ENCODE measurements around the gene MAGED4B. TPM values are rescaled to one million over a fixed set of nuclear protein-coding genes. Genes with fewer than 3 reads are reported as not detected.
"Not testable (repeated sequence)": the region's sequence is repeated elsewhere in the genome, so short reads cannot be mapped to it uniquely, and the experiment has no call there.

MAGED4B gene, protein sequence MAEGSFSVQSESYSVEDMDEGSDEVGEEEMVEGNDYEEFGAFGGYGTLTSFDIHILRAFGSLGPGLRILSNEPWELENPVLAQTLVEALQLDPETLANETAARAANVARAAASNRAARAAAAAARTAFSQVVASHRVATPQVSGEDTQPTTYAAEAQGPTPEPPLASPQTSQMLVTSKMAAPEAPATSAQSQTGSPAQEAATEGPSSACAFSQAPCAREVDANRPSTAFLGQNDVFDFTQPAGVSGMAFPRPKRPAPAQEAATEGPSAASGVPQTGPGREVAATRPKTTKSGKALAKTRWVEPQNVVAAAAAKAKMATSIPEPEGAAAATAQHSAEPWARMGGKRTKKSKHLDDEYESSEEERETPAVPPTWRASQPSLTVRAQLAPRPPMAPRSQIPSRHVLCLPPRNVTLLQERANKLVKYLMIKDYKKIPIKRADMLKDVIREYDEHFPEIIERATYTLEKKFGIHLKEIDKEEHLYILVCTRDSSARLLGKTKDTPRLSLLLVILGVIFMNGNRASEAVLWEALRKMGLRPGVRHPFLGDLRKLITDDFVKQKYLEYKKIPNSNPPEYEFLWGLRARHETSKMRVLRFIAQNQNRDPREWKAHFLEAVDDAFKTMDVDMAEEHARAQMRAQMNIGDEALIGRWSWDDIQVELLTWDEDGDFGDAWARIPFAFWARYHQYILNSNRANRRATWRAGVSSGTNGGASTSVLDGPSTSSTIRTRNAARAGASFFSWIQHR
- 10 to 100 TPM in 1 of 4 donors, 1 to 10 TPM in 1, under 1 TPM in 1, not detected in 1; 0.32 to 10.1 (median 1.7) TPM for total RNA-seq

DNA sequence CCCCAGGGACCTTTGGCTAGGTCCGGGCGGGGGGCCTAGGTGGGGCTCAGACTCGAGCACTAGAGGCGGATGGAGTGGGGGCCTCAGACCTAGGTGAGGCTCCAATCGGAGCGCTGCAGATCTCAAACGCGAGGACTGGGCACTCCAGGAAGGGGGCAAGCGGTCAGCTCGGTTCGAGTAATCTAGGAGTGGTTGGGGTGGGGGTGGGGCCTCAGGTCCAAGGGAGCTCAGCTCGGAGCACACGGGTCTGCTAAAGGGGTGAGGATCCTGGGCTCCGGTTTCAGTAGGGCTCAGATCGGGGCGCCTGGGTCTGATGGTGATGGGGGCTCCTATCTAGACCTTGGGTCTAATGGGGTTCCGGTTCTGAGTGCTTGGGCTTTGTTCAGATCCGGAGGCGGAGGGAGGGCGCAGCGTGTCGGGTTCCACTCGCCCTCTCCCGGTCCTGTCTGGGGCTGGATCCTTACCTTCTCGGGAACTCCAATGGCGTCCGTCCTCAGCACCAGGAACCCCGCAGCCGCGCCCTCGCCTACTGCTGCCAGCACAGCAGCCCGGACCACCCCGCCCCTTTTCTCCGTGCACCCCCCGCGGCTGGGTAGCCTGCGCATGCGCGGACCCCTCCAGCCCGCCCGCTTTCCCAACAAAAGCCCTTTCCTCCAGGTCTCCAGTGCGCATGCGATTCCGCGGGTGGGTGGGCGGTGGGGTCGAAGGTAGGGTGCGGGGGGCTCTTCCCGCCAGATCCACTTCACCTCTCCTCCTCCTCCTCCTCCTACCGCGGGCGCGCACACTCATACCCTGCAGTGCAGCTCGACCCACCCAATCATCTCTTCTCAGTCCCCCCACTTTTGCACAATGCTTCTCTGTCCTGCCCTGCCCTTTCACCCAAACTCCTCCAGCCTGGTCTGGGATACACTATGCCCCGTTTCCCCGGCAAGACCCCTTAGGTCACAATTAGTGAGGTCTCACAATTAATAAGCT is at the start of gene MAGED4B:
Gene MAGED4B (minus strand): TSS at position 518 of the 975 bp plus-strand sequence. CDS start 1,011 bp downstream, outside the sequence.
- WGBS = no CpG with 5 or more reads among the region's 56 CpGs
- intact Hi-C loops (cut with DNase I); H3K9me3 ChIP-seq; H3K36me3 ChIP-seq; DNase-seq (ENCODE audit: extremely low spot score); H3K27me3 ChIP-seq; H3K27ac ChIP-seq (replicated peaks in 1 of 4); H3K4me3 ChIP-seq; H3K4me1 ChIP-seq: not testable (repeated sequence)

DNA sequence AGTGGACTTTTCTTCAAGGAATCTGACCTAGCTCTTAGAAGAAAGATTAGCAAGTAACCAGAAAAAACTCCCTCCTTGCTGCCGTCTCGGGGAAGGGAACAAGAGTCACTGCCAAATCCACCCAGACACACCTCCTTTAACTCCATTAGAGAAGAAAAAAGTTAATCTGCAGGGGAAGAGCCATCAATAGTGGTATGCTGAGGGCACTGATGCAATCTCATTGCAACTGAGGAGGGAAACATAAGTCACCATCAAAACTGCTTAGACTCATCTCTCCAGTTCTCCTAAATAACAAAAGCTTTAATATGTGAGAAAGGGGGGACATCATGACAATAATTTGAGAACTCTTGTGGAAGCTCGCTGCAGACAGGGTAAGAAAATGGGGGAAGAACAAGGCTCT is 49.3 kb upstream of the MAGED4B start:
- no peak for DNase-seq (ENCODE audit: extremely low spot score)
- TF ChIP-seq, protein P1, sequence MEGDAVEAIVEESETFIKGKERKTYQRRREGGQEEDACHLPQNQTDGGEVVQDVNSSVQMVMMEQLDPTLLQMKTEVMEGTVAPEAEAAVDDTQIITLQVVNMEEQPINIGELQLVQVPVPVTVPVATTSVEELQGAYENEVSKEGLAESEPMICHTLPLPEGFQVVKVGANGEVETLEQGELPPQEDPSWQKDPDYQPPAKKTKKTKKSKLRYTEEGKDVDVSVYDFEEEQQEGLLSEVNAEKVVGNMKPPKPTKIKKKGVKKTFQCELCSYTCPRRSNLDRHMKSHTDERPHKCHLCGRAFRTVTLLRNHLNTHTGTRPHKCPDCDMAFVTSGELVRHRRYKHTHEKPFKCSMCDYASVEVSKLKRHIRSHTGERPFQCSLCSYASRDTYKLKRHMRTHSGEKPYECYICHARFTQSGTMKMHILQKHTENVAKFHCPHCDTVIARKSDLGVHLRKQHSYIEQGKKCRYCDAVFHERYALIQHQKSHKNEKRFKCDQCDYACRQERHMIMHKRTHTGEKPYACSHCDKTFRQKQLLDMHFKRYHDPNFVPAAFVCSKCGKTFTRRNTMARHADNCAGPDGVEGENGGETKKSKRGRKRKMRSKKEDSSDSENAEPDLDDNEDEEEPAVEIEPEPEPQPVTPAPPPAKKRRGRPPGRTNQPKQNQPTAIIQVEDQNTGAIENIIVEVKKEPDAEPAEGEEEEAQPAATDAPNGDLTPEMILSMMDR (IDR thresholded peaks at IDR 0.05) = no peak
- no peak for TF ChIP-seq EP300 (IDR thresholded peaks at IDR 0.05)
- no peak for TF ChIP-seq POLR2A (IDR thresholded peaks at IDR 0.05; ENCODE audit: low read depth)
- TF ChIP-seq POLR2AphosphoS5 (IDR thresholded peaks at IDR 0.05) = no peak
- no peaks in the 10 kb centered on the region for H3K9me3 ChIP-seq
- no peaks in the 10 kb centered on the region for H3K27me3 ChIP-seq
- no peak overlapping the region for H3K27ac ChIP-seq (replicated peaks in 1 of 4)
- no peaks in the 10 kb centered on the region for H3K4me1 ChIP-seq
- no peaks in the 10 kb centered on the region for H3K36me3 ChIP-seq
- H3K4me3 ChIP-seq = no peak overlapping the region
- intact Hi-C loops (cut with DNase I) = no loop called here
- WGBS = 51% methylated on average over 3 of the region's 3 CpGs

DNA sequence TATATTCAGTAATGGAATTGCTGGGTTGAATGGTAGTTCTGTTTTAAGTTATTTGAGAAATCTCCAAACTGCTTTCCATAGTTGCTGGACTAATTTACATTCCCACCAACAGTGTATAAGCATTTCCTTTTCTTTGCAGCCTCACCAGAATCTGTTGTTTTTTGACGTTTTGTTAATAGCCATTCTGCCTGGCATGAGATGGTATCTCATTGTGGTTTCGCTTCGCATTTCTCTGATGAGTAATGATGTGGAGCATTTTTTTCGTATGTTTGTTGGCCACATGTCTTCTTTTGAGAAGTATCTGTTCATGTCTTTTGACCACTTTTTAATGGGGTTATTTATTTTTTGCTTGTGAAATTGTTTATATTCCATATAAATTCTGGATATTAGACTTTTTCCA is 13.6 kb upstream of the MAGED4B start:
- no peak overlapping the region for H3K4me3 ChIP-seq
- H3K9me3 ChIP-seq = no peaks in the 10 kb centered on the region
- intact Hi-C loops (cut with DNase I) = no loop called here
- H3K36me3 ChIP-seq = no peaks in the 10 kb centered on the region
- DNase-seq (ENCODE audit: extremely low spot score) = no peak
- no peaks in the 10 kb centered on the region for H3K4me1 ChIP-seq
- TF ChIP-seq, protein P1 (IDR thresholded peaks at IDR 0.05) = no peak
- no peak for TF ChIP-seq EP300 (IDR thresholded peaks at IDR 0.05)
- no peak for TF ChIP-seq POLR2A (IDR thresholded peaks at IDR 0.05; ENCODE audit: low read depth)
- no peak for TF ChIP-seq POLR2AphosphoS5 (IDR thresholded peaks at IDR 0.05)
- WGBS = 63% methylated on average over 4 of the region's 4 CpGs
- no peak overlapping the region for H3K27ac ChIP-seq (replicated peaks in 1 of 4)
- no peaks in the 10 kb centered on the region for H3K27me3 ChIP-seq

DNA sequence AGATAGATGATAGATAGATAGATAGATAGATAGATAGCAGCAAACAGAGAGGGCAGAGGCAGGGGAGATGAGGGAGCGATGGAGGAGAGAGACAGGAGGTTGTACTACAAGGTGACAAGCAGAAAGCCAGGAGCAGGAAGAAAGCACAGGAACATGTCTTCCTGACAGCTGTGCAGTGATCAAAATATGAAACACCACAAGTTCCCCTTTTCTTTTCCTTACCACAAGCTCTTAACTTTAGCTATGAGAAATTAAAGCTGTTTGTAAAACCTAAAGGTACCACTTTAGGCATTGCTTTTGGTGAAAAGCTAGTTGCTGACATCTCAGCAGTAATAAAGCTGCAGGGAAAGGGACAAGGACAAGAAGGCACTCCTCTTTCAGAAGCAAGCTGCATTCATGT is 9.1 kb upstream of the MAGED4B start:
- Histone ChIP-seq H3K36me3 (no peaks in the 10 kb centered on the region), H3K4me1 (no peaks in the 10 kb centered on the region), H3K27ac (replicated peaks in 1 of 4) (no peak overlapping the region), H3K4me3 (no peak overlapping the region), H3K27me3 (no peaks in the 10 kb centered on the region), H3K9me3 (no peaks in the 10 kb centered on the region)
- 29% methylated on average over 1 of the region's 1 CpG for WGBS
- intact Hi-C loops (cut with DNase I) = no loop called here
- no peak for DNase-seq (ENCODE audit: extremely low spot score)
- TF ChIP-seq POLR2A (IDR thresholded peaks at IDR 0.05; ENCODE audit: low read depth) (no peak), EP300 (IDR thresholded peaks at IDR 0.05) (no peak), POLR2AphosphoS5 (IDR thresholded peaks at IDR 0.05) (no peak)
- TF ChIP-seq, protein P1 (IDR thresholded peaks at IDR 0.05) = no peak

DNA sequence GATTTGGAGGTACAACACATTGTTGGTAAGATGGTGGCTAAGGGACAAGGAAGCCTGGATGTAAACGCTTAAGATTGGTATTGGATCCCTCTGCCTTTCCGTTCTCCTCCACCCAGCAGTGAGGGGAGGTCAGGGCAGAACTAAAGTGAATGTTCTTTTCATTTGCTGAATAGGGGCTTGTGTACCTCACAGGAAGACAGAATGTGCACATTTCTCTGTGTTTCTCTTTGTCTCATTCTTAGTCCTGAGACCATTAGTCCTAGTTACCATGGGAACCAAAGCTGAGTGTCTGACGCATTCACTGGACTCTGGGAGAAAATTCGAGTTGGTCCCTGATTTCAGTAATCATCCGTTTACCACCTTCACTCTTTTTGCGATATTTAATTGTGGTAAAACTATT is 26.7 kb downstream of the MAGED4B start:
- H3K4me3 ChIP-seq; DNase-seq (ENCODE audit: extremely low spot score); intact Hi-C loops (cut with DNase I); H3K36me3 ChIP-seq; H3K27me3 ChIP-seq; H3K27ac ChIP-seq (replicated peaks in 1 of 4); H3K9me3 ChIP-seq; H3K4me1 ChIP-seq: not testable (repeated sequence)
- no CpG with 5 or more reads among the region's 6 CpGs for WGBS

Measured in esophagus muscularis mucosa (tissue), 4 donors.